Smooth muscle cell (in vitro differentiated cells): ENCODE results near the gene SMTN. TPM values are rescaled to one million over a fixed set of nuclear protein-coding genes. Genes with fewer than 3 reads are reported as not detected.
A peak's percentile ranks its signal among the peaks of the same experiment; 100 is the strongest.

Experiments
- DNase-seq: peaks from one replicate; lab custom pipeline; 2025; ENCODE audit not compliant: unreplicated experiment; lab: John Stamatoyannopoulos, UW
- H2AFZ ChIP-seq: fragments of 200-600 bp; sonication (generic); 2 replicates; pipeline ENCODE4 v1.6.0; 2016; ENCODE audit warnings: antibody characterized with exemption, low read depth, mild to moderate bottlenecking
- H3F3A ChIP-seq: fragments of 200-600 bp; sonication (generic); 2 replicates; pipeline ENCODE4 v1.6.0; 2017; ENCODE audit warnings: antibody characterized with exemption, low read depth
- H3K27ac ChIP-seq: fragments of 200-600 bp; sonication (generic); 2 replicates; pipeline ENCODE4 v1.5.1; 2016; ENCODE audit warnings: low read depth, mild to moderate bottlenecking
- H3K27me3 ChIP-seq: fragments of 200-600 bp; sonication (generic); 2 replicates; pipeline ENCODE4 v1.6.1; 2016; ENCODE audit warnings: low read depth, mild to moderate bottlenecking
- H3K36me3 ChIP-seq: fragments of 200-600 bp; sonication (generic); 2 replicates; pipeline ENCODE4 v1.5.1; 2016; ENCODE audit warnings: low read depth
- H3K4me1 ChIP-seq: fragments of 200-600 bp; sonication (generic); 2 replicates; pipeline ENCODE4 v1.5.1; 2016; ENCODE audit warnings: low read depth
- H3K4me2 ChIP-seq: fragments of 200-600 bp; sonication (generic); 2 replicates; pipeline ENCODE4 v1.6.0; 2016; ENCODE audit warnings: mild to moderate bottlenecking
- H3K4me3 ChIP-seq: fragments of 200-600 bp; sonication (generic); 2 replicates; pipeline ENCODE4 v1.5.1; 2016; ENCODE audit warnings: mild to moderate bottlenecking
- H3K79me2 ChIP-seq: fragments of 200-600 bp; sonication (generic); 2 replicates; pipeline ENCODE4 v1.6.0; 2016; ENCODE audit warnings: low read depth, mild to moderate bottlenecking
- H3K9ac ChIP-seq: fragments of 200-600 bp; sonication (generic); 2 replicates; pipeline ENCODE4 v1.6.0; 2016; ENCODE audit warnings: low read depth
- H3K9me3 ChIP-seq: fragments of 200-600 bp; sonication (generic); replicated peaks from 2 replicates; pipeline ENCODE4 v1.5.1; 2016; ENCODE audit warnings: low read depth
- H4K20me1 ChIP-seq: fragments of 200-600 bp; sonication (generic); 2 replicates; pipeline ENCODE4 v1.6.0; 2016; ENCODE audit warnings: low read depth
- WGBS: methylation state at CpG from one replicate; pipeline ENCODE4 v1.1.7; 2016; ENCODE audit warnings: low lambda C conversion rate; 5-methylcytosine and 5-hydroxymethylcytosine counted together
- polyA plus RNA-seq: library from polyadenylated mRNA; unstranded; fragments of >200 nt; fragmentation: Nextera tagmentation; extraction: Ambion mirVana; gene quantifications from 2 replicates; pipeline ENCODE4 v1.2.1, GENCODE V29; 2016
- total RNA-seq: library from RNA; depleted of rRNA; stranded (reverse); fragments of >200 nt; gene quantifications from 2 replicates; pipeline ENCODE4 v1.2.3, GENCODE V29; 2014
- TF ChIP-seq, protein P1 (sequence below): fragments of 200-600 bp; sonication (generic); IDR thresholded peaks from 2 replicates; pipeline ENCODE4 v1.5.1; 2017; ENCODE audit warnings: borderline replicate concordance, mild to moderate bottlenecking, antibody characterized with exemption; ENCODE audit not compliant: insufficient read depth, poor library complexity, severe bottlenecking

Gene SMTN
- total and polyA plus RNA-seq, 2 experiments from 2014 or later = 58.6 to 108 TPM

DNA sequence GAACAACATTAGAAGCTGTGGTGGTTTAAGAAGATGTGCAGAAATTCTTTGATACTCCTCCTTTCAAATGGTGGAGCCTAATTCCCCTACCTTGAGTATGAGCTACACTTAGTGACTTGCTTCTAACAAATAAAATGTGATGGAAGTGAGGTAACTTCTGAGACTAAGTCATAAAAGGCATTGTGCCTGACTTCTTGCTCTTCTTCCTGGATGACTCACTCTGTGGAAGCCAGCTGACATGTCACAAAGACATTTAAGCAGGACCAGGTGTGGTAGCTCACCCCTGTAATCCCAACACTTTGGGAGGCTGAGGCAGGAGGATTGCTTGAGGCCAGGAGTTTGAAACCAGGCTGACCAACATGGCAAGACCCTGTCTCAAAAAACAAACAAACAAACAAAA, 63.1 kb downstream of the SMTN start:
- no peaks in the 10 kb centered on the region for H3K79me2 ChIP-seq
- H3K27me3 ChIP-seq = peaks cover 18% of the 10 kb centered on the region
- no peak overlapping the region for H3K27ac ChIP-seq
- no peak overlapping the region for H3K4me3 ChIP-seq
- H3K9me3 ChIP-seq = no peaks in the 10 kb centered on the region
- H4K20me1 ChIP-seq = no peaks in the 10 kb centered on the region
- TF ChIP-seq, protein P1, sequence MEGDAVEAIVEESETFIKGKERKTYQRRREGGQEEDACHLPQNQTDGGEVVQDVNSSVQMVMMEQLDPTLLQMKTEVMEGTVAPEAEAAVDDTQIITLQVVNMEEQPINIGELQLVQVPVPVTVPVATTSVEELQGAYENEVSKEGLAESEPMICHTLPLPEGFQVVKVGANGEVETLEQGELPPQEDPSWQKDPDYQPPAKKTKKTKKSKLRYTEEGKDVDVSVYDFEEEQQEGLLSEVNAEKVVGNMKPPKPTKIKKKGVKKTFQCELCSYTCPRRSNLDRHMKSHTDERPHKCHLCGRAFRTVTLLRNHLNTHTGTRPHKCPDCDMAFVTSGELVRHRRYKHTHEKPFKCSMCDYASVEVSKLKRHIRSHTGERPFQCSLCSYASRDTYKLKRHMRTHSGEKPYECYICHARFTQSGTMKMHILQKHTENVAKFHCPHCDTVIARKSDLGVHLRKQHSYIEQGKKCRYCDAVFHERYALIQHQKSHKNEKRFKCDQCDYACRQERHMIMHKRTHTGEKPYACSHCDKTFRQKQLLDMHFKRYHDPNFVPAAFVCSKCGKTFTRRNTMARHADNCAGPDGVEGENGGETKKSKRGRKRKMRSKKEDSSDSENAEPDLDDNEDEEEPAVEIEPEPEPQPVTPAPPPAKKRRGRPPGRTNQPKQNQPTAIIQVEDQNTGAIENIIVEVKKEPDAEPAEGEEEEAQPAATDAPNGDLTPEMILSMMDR = no peak
- no peaks in the 10 kb centered on the region for H3F3A ChIP-seq
- no peak for DNase-seq
- H3K36me3 ChIP-seq = no peaks in the 10 kb centered on the region
- peaks cover 6% of the 10 kb centered on the region for H3K4me1 ChIP-seq
- no peak overlapping the region for H2AFZ ChIP-seq
- H3K4me2 ChIP-seq = no peak overlapping the region
- H3K9ac ChIP-seq = no peak overlapping the region

DNA sequence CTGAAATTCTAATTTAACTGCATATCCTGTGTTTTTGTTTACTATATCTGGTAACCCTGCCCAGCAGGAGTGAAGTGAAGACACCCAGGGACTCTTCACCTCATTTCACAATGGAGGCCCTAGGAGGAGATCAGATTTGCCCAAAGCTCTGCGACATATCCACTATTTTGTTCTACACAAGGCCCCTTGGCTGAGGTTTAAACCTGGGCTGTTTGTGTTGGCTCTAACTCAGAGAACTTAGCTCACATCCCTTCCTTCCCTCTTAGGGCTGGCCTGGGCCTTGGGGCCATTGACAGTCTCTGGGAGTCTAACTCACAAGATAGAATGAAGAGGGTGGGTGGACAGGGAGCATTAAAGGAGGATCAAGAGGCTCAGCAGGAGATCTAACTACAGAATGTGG, 67.4 kb downstream of the SMTN start:
- Histone ChIP-seq H3K27me3 (no peaks in the 10 kb centered on the region), H3K36me3 (no peaks in the 10 kb centered on the region), H3K4me3 (no peak overlapping the region), H3K9ac (no peak overlapping the region), H3K79me2 (no peaks in the 10 kb centered on the region), H3K4me2 (peak overlapping the region; percentile 46), H3K4me1 (no peaks in the 10 kb centered on the region), H3K9me3 (no peaks in the 10 kb centered on the region), H3F3A (no peaks in the 10 kb centered on the region), H4K20me1 (no peaks in the 10 kb centered on the region), H2AFZ (peak overlapping the region; percentile 82), H3K27ac (peak overlapping the region; percentile 55)
- DNase-seq = no peak
- TF ChIP-seq, protein P1 = no peak
- 78% methylated on average over 1 of the region's 1 CpG for WGBS

DNA sequence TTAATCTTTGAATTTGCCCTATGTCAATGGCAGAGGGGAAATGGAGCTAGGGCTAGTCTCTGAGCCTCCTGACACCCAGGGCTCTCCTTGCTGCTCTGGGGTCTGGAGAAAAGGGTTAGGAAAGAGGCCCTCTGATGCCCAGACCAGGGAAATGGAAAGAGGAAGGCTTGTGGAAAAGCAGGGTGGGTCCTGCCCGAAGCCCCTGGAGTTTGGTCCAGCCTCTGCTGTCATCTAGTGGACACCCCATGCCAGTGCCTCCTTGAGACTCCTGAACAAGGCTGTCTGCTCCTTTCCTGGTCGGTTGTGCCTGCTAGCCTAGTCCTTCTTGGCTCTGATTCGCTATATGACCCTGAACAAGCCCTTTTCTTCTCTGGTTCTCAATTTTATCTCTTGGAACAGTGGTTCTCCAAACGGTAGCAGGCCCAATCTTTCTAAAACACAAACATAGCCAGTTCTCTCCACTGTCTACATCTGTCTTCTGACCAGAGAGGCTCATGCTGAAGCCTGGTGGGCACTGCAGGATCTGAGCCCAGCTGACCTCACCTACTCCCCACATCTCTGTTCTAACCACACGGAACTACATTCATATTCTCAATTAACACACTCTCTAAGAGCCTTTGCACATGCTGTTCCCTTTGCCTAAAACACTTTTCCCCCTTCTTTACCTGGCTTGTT, 68.0 kb downstream of the SMTN start:
- Histone ChIP-seq H3K27ac (peak overlapping the region; percentile 55), H4K20me1 (no peaks in the 10 kb centered on the region), H3F3A (no peaks in the 10 kb centered on the region), H2AFZ (peak overlapping the region; percentile 82), H3K9ac (no peak overlapping the region), H3K36me3 (no peaks in the 10 kb centered on the region), H3K4me3 (no peak overlapping the region), H3K4me1 (no peaks in the 10 kb centered on the region), H3K79me2 (no peaks in the 10 kb centered on the region), H3K27me3 (no peaks in the 10 kb centered on the region), H3K9me3 (no peaks in the 10 kb centered on the region), H3K4me2 (peak overlapping the region; percentile 46)
- DNase-seq = peak; percentile 12
- TF ChIP-seq, protein P1 = peak; percentile 76
- 17% methylated on average over 5 of the region's 5 CpGs for WGBS

DNA sequence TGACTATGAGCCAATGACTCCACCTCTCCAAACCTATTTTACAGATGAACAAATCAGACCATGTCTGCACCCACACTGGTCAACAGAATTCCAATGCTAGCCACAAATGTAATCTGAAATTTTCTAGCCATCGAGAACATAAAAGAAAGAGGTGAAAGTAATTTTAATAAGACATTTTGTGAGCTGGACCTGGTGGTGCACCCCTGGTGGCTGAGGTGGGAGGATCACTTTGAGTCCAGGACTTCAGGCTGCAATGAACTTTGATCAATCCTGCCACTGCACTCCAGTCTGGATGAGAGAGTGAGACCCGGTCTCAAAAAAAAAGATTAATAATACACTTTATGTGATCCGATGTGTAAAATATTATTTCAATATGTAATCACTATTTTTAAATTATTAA, 69.5 kb downstream of the SMTN start:
- Histone ChIP-seq H3K4me3 (no peak overlapping the region), H3K4me1 (no peaks in the 10 kb centered on the region), H3K36me3 (no peaks in the 10 kb centered on the region), H3K79me2 (no peaks in the 10 kb centered on the region), H3F3A (no peaks in the 10 kb centered on the region), H3K27me3 (no peaks in the 10 kb centered on the region), H3K9ac (no peak overlapping the region), H2AFZ (no peak overlapping the region), H3K27ac (no peak overlapping the region), H3K9me3 (no peaks in the 10 kb centered on the region), H3K4me2 (no peak overlapping the region), H4K20me1 (no peaks in the 10 kb centered on the region)
- TF ChIP-seq, protein P1 = peak; percentile 35
- 54% methylated on average over 3 of the region's 3 CpGs for WGBS
- DNase-seq = no peak
